Glutamatergic neuron (in vitro differentiated cells): ENCODE measurements around the gene ATG10. TPM values are rescaled to one million over a fixed set of nuclear protein-coding genes. Genes with fewer than 3 reads are reported as not detected.

Experiments
- DNase-seq: peaks from one replicate; pipeline ENCODE4 v3.0.0; 2022
- H3K27ac Mint-ChIP-seq: one replicate; pipeline ENCODE4 v1.8.0; 2020; ENCODE audit warnings: mild to moderate bottlenecking, mixed read lengths, inconsistent platforms; ENCODE audit not compliant: unreplicated experiment
- H3K27me3 Mint-ChIP-seq: one replicate; pipeline ENCODE4 v1.8.0; 2020; ENCODE audit warnings: mild to moderate bottlenecking, moderate library complexity, mixed read lengths, inconsistent platforms; ENCODE audit not compliant: unreplicated experiment
- H3K36me3 Mint-ChIP-seq: one replicate; pipeline ENCODE4 v1.8.0; 2020; ENCODE audit warnings: mild to moderate bottlenecking, mixed read lengths, inconsistent platforms; ENCODE audit not compliant: unreplicated experiment
- H3K4me1 Mint-ChIP-seq: one replicate; pipeline ENCODE4 v1.8.0; 2020; ENCODE audit warnings: mild to moderate bottlenecking, low read depth, mixed read lengths, inconsistent platforms; ENCODE audit not compliant: unreplicated experiment
- H3K4me3 Mint-ChIP-seq: one replicate; pipeline ENCODE4 v1.8.0; 2020; ENCODE audit warnings: mild to moderate bottlenecking, mixed read lengths, inconsistent platforms; ENCODE audit not compliant: unreplicated experiment
- H3K9me3 Mint-ChIP-seq: one replicate; pipeline ENCODE4 v1.8.0; 2020; ENCODE audit warnings: mild to moderate bottlenecking, moderate library complexity, mixed read lengths, inconsistent platforms; ENCODE audit not compliant: unreplicated experiment
- CTCF ChIP-seq: fragments of 200-600 bp; sonication (generic); IDR thresholded peaks from one replicate; pipeline ENCODE4 v1.5.0; 2021; ENCODE audit not compliant: partially characterized antibody, unreplicated experiment
- total RNA-seq: library from RNA; stranded (reverse); fragmentation: NEBNext Ultra II Directional; extraction: Animal tissue kit (Norgen Biotek cat#: 25700); gene quantifications from one replicate; pipeline ENCODE4 v1.2.1, GENCODE V29; 2021; ENCODE audit not compliant: unreplicated experiment

Gene ATG10
- total RNA-seq, 1 donor from 2014 or later = 12.1 TPM

- no peak overlapping the region for H3K27ac Mint-ChIP-seq
- no peaks in the 10 kb centered on the region for H3K36me3 Mint-ChIP-seq
- TF ChIP-seq CTCF = no peak
- no peaks in the 10 kb centered on the region for H3K27me3 Mint-ChIP-seq
- no peak for DNase-seq
- no peaks in the 10 kb centered on the region for H3K4me1 Mint-ChIP-seq
- H3K9me3 Mint-ChIP-seq = no peaks in the 10 kb centered on the region
- no peak overlapping the region for H3K4me3 Mint-ChIP-seq
Observed at GRCh38 chr5:82218374-82219156, 246.7 kb downstream of the ATG10 start.

GRCh38 chr5:82221020-82221419 lies 249.2 kb downstream of the ATG10 start:
- Mint-ChIP-seq H3K9me3 (no peaks in the 10 kb centered on the region), H3K4me3 (no peak overlapping the region), H3K36me3 (no peaks in the 10 kb centered on the region), H3K4me1 (peaks cover 2% of the 10 kb centered on the region), H3K27ac (no peak overlapping the region), H3K27me3 (no peaks in the 10 kb centered on the region)
- TF ChIP-seq CTCF = no peak
- DNase-seq = no peak

- H3K9me3 Mint-ChIP-seq = no peaks in the 10 kb centered on the region
- peaks cover 2% of the 10 kb centered on the region for H3K4me1 Mint-ChIP-seq
- TF ChIP-seq CTCF = no peak
- no peaks in the 10 kb centered on the region for H3K27me3 Mint-ChIP-seq
- H3K4me3 Mint-ChIP-seq = no peak overlapping the region
- H3K36me3 Mint-ChIP-seq = no peaks in the 10 kb centered on the region
- no peak overlapping the region for H3K27ac Mint-ChIP-seq
- DNase-seq = no peak
Observed at GRCh38 chr5:82222597-82223574, 251.1 kb downstream of the ATG10 start.

- no peaks in the 10 kb centered on the region for H3K36me3 Mint-ChIP-seq
- no peak overlapping the region for H3K27ac Mint-ChIP-seq
- DNase-seq = peak; percentile 70
Observed at GRCh38 chr5:82225525-82226172, 253.8 kb downstream of the ATG10 start.

More at GRCh38 chr5:82225525-82226172, 253.8 kb downstream of the ATG10 start:
- Mint-ChIP-seq H3K4me3 (no peak overlapping the region), H3K27me3 (no peaks in the 10 kb centered on the region), H3K4me1 (peaks cover 2% of the 10 kb centered on the region), H3K9me3 (no peaks in the 10 kb centered on the region)
- peak; percentile 85 for TF ChIP-seq CTCF
